Natural killer cell (primary cell): ENCODE measurements around the gene ZNF780A. TPM values are rescaled to one million over a fixed set of nuclear protein-coding genes. Genes with fewer than 3 reads are reported as not detected.
"Not testable (repeated sequence)": the region's sequence is repeated elsewhere in the genome, so short reads cannot be mapped to it uniquely, and the experiment has no call there.

Experiments used
- ATAC-seq, 3 donors: fragments of 150-1000 bp in 2 of 3; fragments of 200-7000 bp in 1 of 3; cut with Tn5 transposase; 1 replicate in 1 of 3; 2 replicates in 2 of 3; pipeline ENCODE4 v1.10.0; 2021; ENCODE audit warnings: mild to moderate bottlenecking in 2 of 3, moderate library complexity in 2 of 3
- DNase-seq, 2 donors: peaks; one replicate each; pipeline versions ENCODE4 v3.0.0 to v3.0.0-alpha.2; 2013 to 2021; ENCODE audit warnings: mixed read lengths in 1 of 2
- H3K27ac ChIP-seq: one replicate; pipeline ENCODE4 v1.5.1; 2013; ENCODE audit warnings: mild to moderate bottlenecking, low read length
- H3K27me3 ChIP-seq: one replicate; pipeline ENCODE4 v1.6.1; 2013; ENCODE audit warnings: low read length; ENCODE audit not compliant: control insufficient read depth, insufficient read depth
- H3K36me3 ChIP-seq: one replicate; pipeline ENCODE4 v1.6.1; 2013; ENCODE audit warnings: low read length; ENCODE audit not compliant: control insufficient read depth, insufficient read depth
- H3K4me1 ChIP-seq: one replicate; pipeline ENCODE4 v1.6.1; 2013; ENCODE audit warnings: low read length; ENCODE audit not compliant: control insufficient read depth, insufficient read depth
- H3K4me3 ChIP-seq: one replicate; pipeline ENCODE4 v1.5.1; 2013; ENCODE audit warnings: low read length
- H3K9me3 ChIP-seq: one replicate; pipeline ENCODE4 v1.6.1; 2013; ENCODE audit warnings: low read length; ENCODE audit not compliant: control insufficient read depth, insufficient read depth
- H3K27ac Mint-ChIP-seq, 2 donors: one replicate each; pipeline ENCODE4 v1.8.0; 2022; ENCODE audit warnings: mild to moderate bottlenecking in 2 of 2, mixed read lengths in 2 of 2, moderate library complexity in 1 of 2
- H3K27me3 Mint-ChIP-seq, 2 donors: one replicate each; pipeline ENCODE4 v1.8.0; 2022; ENCODE audit warnings: low read depth in 2 of 2, mixed read lengths in 2 of 2
- H3K36me3 Mint-ChIP-seq: one replicate; pipeline ENCODE4 v1.8.0; 2022; ENCODE audit warnings: mixed read lengths
- H3K4me1 Mint-ChIP-seq, 2 donors: one replicate each; pipeline ENCODE4 v1.8.0; 2022; ENCODE audit warnings: mixed read lengths in 2 of 2
- H3K4me3 Mint-ChIP-seq: one replicate; pipeline ENCODE4 v1.8.0; 2022; ENCODE audit warnings: mild to moderate bottlenecking, moderate library complexity, mixed read lengths
- H3K9me3 Mint-ChIP-seq, 2 donors: one replicate each; pipeline ENCODE4 v1.8.0; 2022; ENCODE audit warnings: mixed read lengths in 2 of 2
- WGBS: methylation state at CpG from one replicate; pipeline ENCODE4 v1.1.7; 2013; ENCODE audit warnings: missing lambda C conversion rate; ENCODE audit not compliant: insufficient coverage; 5-methylcytosine and 5-hydroxymethylcytosine counted together
- intact Hi-C: fragments of 100-400 bp; cut with micrococcal nuclease; formaldehyde crosslinking; loops from one replicate; pipeline ENCODE4 v1.14.2; 2022
- total RNA-seq, 4 donors: library from RNA; stranded (reverse); fragments of 120-200 nt in 1 of 4; gene quantifications; one replicate each; pipeline versions ENCODE4 v1.2.3 to v1.2.4, GENCODE V29; 2013 to 2022
- TF ChIP-seq, protein P1 (sequence below): fragments of 200-600 bp; IDR thresholded peaks from one replicate; pipeline ENCODE4 v1.8.0; 2022; ENCODE audit warnings: antibody characterized with exemption

The ZNF780A gene
- total RNA-seq, 3 donors from 2014 or later (not counting 1 experiment from before 2014, with no cell fraction given): 15.1 to 17.0 (median 16.0) TPM

DNA sequence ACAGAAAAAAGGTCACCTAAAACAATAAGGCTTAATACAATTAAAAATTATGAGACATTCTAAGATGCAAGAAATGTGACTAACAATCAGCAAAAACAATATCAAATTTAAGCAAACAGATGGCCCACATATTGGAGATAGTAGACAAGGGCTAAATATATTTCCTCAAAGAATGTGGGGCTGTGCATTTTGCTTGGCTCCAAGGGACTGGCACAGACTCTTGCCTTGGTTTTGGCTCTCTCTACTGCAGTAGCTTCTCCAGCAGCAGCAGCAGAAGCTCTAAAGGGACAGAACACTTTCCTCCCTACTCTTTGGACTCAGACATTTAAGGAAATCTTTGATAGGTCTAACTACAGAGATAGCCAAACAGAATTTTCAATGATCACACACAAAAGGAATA lies 38.2 kb upstream of the ZNF780A start:
- Mint-ChIP-seq H3K9me3 (peaks cover 3 to 4% of the 10 kb centered on the region in 2 donors), H3K27ac (no peak overlapping the region), H3K27me3 (peaks cover 25 to 32% of the 10 kb centered on the region in 2 donors), H3K4me1 (no peaks in the 10 kb centered on the region), H3K4me3 (no peak overlapping the region), H3K36me3 (peaks cover 23% of the 10 kb centered on the region)
- H3K4me3 ChIP-seq: no peak overlapping the region
- peaks cover 2% of the 10 kb centered on the region for H3K27me3 ChIP-seq
- no peaks in the 10 kb centered on the region for H3K4me1 ChIP-seq
- TF ChIP-seq, protein P1, sequence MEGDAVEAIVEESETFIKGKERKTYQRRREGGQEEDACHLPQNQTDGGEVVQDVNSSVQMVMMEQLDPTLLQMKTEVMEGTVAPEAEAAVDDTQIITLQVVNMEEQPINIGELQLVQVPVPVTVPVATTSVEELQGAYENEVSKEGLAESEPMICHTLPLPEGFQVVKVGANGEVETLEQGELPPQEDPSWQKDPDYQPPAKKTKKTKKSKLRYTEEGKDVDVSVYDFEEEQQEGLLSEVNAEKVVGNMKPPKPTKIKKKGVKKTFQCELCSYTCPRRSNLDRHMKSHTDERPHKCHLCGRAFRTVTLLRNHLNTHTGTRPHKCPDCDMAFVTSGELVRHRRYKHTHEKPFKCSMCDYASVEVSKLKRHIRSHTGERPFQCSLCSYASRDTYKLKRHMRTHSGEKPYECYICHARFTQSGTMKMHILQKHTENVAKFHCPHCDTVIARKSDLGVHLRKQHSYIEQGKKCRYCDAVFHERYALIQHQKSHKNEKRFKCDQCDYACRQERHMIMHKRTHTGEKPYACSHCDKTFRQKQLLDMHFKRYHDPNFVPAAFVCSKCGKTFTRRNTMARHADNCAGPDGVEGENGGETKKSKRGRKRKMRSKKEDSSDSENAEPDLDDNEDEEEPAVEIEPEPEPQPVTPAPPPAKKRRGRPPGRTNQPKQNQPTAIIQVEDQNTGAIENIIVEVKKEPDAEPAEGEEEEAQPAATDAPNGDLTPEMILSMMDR: no peak
- H3K36me3 ChIP-seq: no peaks in the 10 kb centered on the region
- intact Hi-C loops: no loop called here
- no peak for DNase-seq
- H3K27ac ChIP-seq: no peak overlapping the region
- no peaks in the 10 kb centered on the region for H3K9me3 ChIP-seq
- ATAC-seq: no peak

DNA sequence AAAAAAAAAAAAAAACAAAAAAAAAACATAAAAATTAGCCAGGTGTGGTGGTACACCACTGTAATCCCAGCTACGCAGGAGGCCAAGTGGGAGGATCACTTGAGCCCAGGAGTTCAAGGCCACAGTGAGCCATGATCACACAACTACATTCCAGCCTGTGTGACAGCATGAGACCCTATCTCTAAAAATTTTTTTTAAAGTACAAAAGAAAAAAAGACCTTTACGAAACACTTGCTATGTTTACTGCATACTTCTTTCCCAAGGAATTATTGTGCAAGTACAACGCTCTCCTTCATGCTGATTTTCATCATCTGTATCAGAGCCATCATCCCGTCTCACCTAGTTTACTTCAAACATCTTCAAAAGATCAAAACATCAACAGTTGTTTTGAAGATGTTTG lies 28.6 kb upstream of the ZNF780A start:
- no peak overlapping the region for H3K27ac Mint-ChIP-seq
- no peak overlapping the region for H3K4me3 Mint-ChIP-seq
- TF ChIP-seq, protein P1: no peak
- H3K27me3 ChIP-seq: no peaks in the 10 kb centered on the region
- no peak overlapping the region for H3K27ac ChIP-seq
- H3K4me1 Mint-ChIP-seq: peaks cover 4 to 6% of the 10 kb centered on the region in 2 donors
- H3K9me3 ChIP-seq: no peaks in the 10 kb centered on the region
- peaks cover 2% of the 10 kb centered on the region in 2 donors for H3K9me3 Mint-ChIP-seq
- H3K27me3 Mint-ChIP-seq: peaks cover 12 to 17% of the 10 kb centered on the region in 2 donors
- H3K4me3 ChIP-seq: no peak overlapping the region
- H3K36me3 Mint-ChIP-seq: no peaks in the 10 kb centered on the region
- DNase-seq (no peak), ATAC-seq (no peak)
- no peaks in the 10 kb centered on the region for H3K4me1 ChIP-seq
- H3K36me3 ChIP-seq: no peaks in the 10 kb centered on the region
- intact Hi-C loops: no loop called here
- 92% methylated on average over 3 of the region's 4 CpGs for WGBS

DNA sequence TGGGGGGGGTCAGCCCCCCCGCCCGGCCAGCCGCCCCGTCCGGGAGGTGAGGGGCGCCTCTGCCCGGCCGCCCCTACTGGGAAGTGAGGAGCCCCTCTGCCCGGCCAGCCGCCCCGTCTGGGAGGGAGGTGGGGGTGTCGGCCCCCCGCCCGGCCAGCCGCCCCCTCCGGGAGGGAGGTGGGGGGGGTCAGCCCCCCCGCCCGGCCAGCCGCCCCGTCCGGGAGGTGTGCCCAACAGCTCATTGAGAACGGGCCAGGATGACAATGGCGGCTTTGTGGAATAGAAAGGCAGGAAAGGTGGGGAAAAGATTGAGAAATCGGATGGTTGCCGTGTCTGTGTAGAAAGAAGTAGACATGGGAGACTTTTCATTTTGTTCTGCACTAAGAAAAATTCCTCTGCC lies 27.9 kb upstream of the ZNF780A start:
- H3K9me3 ChIP-seq, H3K4me3 ChIP-seq, H3K4me1 Mint-ChIP-seq, H3K36me3 Mint-ChIP-seq, H3K4me1 ChIP-seq, H3K27me3 ChIP-seq, H3K27ac ChIP-seq, H3K9me3 Mint-ChIP-seq, DNase-seq, H3K4me3 Mint-ChIP-seq, ATAC-seq, H3K36me3 ChIP-seq, intact Hi-C loops, H3K27ac Mint-ChIP-seq: not testable (repeated sequence)
- H3K27me3 Mint-ChIP-seq: peaks cover 9 to 17% of the 10 kb centered on the region in 2 donors
- no CpG with 5 or more reads among the region's 25 CpGs for WGBS

DNA sequence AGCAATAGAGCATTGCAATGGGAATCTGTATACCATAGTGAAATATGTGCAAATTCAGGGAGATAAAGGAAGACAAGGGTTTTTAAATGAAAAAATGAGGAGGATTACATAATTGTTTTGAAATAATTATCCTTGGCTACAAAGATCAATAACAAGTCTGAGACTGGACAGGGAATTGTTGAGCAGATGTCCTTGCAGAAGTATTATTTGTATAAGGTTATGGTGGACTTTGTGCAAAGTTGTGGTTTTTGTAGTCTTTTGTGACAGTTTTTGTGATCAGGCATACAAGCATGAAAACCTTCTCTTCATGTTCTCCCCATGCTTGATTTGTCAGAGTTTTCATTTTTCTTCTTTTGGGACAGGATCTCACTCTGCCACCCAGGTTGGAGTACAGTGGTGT lies 25.3 kb upstream of the ZNF780A start:
- intact Hi-C loops: no loop called here

DNA sequence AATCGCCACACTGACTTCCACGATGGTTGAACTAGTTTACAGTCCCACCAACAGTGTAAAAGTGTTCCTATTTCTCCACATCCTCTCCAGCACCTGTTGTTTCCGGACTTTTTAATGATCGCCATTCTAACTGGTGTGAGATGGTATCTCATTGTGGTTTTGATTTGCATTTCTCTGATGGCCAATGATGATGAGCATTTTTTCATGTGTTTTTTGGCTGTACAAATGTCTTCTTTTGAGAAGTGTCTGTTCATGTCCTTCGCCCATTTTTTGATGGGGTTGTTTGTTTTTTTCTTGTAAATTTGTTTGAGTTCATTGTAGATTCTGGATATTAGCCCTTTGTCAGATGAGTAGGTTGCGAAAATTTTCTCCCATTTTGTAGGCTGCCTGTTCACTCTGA lies 23.4 kb upstream of the ZNF780A start:
- H3K27ac ChIP-seq, H3K36me3 ChIP-seq, H3K27me3 Mint-ChIP-seq, H3K9me3 ChIP-seq, H3K4me3 Mint-ChIP-seq, H3K27ac Mint-ChIP-seq, H3K4me1 Mint-ChIP-seq, intact Hi-C loops, H3K4me1 ChIP-seq, H3K4me3 ChIP-seq, H3K27me3 ChIP-seq, ATAC-seq, H3K9me3 Mint-ChIP-seq, DNase-seq, H3K36me3 Mint-ChIP-seq: not testable (repeated sequence)
- no CpG with 5 or more reads among the region's 6 CpGs for WGBS

More for the DNA sequence above, 25.3 kb upstream of the ZNF780A start:
- H3K4me3 Mint-ChIP-seq: no peak overlapping the region
- H3K27ac Mint-ChIP-seq: no peak overlapping the region
- ATAC-seq (no peak), DNase-seq (no peak)
- Histone ChIP-seq H3K9me3 (no peaks in the 10 kb centered on the region), H3K4me3 (no peak overlapping the region), H3K36me3 (no peaks in the 10 kb centered on the region), H3K27ac (no peak overlapping the region), H3K27me3 (no peaks in the 10 kb centered on the region), H3K4me1 (no peaks in the 10 kb centered on the region)
- H3K4me1 Mint-ChIP-seq: peaks cover 4 to 5% of the 10 kb centered on the region in 2 donors
- TF ChIP-seq, protein P1: no peak
- H3K27me3 Mint-ChIP-seq: peaks cover 7 to 12% of the 10 kb centered on the region in 2 donors
- H3K36me3 Mint-ChIP-seq: no peaks in the 10 kb centered on the region
- H3K9me3 Mint-ChIP-seq: peaks cover 2% of the 10 kb centered on the region in 2 donors

DNA sequence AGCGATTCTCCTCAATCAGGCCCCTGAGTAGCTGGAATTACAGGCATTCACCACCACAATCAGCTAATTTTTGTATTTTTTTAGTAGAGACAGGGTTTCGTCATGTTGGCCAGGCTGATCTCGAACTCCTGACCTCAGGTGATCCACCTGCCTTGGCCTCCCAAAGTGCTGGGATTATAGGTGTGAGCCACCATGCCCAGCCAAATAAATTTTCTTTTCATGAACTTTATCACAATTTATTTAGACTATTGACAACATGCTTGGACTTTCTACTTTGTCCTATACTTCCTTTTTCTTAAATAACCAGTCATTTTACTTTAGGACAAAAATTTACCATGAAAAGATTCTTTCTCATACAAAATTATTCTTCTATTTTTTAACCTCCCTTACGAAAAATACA lies 21.5 kb upstream of the ZNF780A start:
- intact Hi-C loops, H3K4me3 Mint-ChIP-seq, H3K9me3 ChIP-seq, H3K4me1 Mint-ChIP-seq, H3K27ac ChIP-seq, H3K27me3 ChIP-seq, H3K9me3 Mint-ChIP-seq, ATAC-seq, H3K27ac Mint-ChIP-seq, H3K4me1 ChIP-seq, DNase-seq, H3K27me3 Mint-ChIP-seq, H3K36me3 ChIP-seq, H3K4me3 ChIP-seq, H3K36me3 Mint-ChIP-seq: not testable (repeated sequence)
- WGBS: 75% methylated on average over 4 of the region's 4 CpGs
